DMS114 treated with DMSO at 0.1 percent for 48 hours (cell line): ENCODE measurements around the gene DCK.
"Not testable (repeated sequence)": the region's sequence is repeated elsewhere in the genome, so short reads cannot be mapped to it uniquely, and the experiment has no call there.

Experiments used
- DNase-seq: peaks from one replicate; lab custom pipeline; 2025; ENCODE audit not compliant: unreplicated experiment; lab: John Stamatoyannopoulos, UW

DCK gene

DNA sequence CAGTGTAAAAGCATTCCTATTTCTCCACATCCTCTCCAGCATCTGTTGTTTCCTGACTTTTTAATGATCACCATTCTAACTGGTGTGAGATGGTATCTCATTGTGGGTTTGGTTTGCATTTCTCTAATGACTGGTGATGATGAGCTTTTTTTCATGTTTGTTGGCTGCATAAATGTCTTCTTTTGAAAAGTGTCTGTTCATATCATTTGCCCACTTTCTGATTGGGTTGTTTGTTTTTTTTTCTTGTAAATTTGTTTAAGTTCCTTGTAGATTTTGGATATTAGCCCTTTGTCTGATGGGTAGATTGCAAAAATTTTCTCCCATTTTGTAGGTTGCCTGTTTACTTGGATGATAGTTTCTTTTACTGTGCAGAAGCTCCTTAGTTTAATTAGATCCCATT is 6.2 kb downstream of the DCK start:
- DNase-seq: not testable (repeated sequence)

DNA sequence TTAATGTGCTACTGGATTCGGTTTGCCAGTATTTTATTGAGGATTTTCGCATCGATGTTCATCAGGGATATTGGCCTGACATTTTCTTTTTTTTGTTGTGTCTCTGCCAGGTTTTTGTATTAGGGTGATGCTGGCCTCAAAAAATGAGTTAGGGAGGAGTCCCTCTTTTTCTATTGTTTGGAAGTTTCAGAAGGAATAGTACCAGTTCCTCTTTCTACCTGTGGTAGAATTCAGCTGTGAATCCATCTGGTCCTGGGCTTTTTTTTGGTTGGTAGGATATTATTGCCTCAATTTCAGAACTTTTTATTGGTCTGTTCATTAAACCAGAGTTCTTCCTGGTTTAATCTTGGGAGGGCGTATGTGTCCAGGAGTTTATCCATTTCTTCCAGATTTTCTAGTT is 7.9 kb downstream of the DCK start:
- DNase-seq: not testable (repeated sequence)

- DNase-seq: no peak
These were observed 10.9 kb downstream of the DCK start for GRCh38 chr4:71004281-71004851.

- not testable (repeated sequence) for DNase-seq
These were observed 11.6 kb downstream of the DCK start for GRCh38 chr4:71005025-71005424.

DNA sequence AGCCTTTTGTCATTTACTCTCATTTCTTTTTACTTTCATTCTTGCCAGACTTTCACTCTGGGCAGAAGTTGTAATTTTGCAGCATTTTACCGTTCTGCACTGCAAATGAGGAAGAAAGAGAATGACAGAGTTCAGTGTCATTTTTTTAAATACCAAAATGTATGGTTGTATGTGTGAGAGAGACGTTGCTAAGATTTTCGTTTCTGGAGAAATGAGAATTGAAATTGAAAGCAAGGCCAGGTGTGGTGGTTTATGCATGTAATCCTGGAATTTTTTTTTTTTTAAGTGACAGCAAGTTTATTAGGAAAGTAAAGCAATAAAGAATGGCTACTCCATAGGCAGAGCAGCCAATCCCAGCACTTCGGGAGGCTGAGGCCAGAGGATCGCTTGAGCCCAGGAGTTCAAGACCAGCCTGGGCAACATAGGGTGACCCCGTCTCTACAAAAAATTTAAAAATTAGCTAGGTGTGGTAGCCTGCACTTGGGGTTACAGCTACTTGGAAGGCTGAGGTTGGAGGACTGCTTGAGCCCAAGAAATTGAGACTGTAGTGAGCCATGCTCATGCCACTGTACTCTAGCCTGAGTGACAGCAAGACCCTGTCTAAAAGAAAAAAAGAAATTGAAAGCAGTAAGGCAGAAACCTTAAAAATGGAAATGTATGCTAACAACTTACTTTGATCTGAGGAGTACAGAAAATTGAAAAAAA is 12.9 kb downstream of the DCK start:
- no peak for DNase-seq

DNA sequence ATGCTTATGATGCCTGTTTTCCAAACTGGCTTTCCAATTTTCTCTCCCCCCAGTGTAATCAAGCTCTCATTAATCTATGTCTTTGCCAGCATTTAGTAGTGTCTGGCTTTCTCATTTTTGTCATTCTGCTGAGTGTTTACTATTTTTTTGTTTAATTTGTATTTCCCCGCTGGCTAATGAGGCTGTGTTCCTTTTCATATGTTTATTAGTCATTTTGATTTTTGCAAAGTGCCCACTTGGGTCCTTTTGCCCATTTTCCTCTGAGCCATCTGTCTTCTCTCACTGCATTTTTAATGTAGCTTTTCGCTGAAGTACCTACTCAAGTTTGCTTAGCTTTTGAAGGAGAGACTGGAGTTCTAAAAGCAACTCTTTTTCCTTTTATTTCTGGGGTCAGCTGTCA is 14.7 kb downstream of the DCK start:
- DNase-seq: no peak

- DNase-seq: no peak
These were observed 15.6 kb downstream of the DCK start for GRCh38 chr4:71009086-71009485.

DNA sequence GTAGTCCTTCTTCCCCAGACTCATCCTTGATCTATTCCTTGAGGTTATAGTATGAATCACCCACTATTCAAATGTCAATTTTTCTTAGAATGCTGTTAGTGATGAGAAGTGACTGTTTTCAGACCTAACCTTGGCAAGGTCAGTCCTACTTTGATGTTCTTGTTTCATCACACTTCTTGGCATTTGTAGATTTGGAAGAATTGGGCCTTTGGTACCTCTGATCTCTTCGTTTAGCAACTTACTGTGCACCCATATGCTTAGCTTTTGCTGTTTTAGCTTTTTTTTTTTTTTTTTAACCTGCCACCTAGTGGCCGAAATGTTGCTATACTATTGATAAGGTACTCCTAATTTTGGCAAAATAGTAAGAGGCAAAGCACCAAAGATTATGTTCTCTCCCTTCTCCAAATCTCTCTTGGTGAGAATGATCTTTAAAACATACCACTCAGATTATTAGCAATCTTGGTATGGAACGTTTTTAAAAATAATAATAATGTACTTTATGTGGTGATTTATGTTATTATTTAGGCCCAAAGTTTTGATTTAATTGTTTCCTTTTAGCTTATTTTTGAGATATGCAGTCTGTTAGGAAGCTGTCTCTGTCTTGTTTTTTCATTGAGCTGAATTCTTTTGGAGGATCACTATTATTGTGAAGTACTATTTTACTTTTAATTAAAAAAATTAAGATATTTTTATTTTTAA is 16.6 kb downstream of the DCK start:
- DNase-seq: peak; percentile 6

- no peak for DNase-seq
These were observed 18.0 kb downstream of the DCK start for GRCh38 chr4:71011451-71011850.

- not testable (repeated sequence) for DNase-seq
These were observed 23.9 kb downstream of the DCK start for GRCh38 chr4:71017391-71017790.

DNA sequence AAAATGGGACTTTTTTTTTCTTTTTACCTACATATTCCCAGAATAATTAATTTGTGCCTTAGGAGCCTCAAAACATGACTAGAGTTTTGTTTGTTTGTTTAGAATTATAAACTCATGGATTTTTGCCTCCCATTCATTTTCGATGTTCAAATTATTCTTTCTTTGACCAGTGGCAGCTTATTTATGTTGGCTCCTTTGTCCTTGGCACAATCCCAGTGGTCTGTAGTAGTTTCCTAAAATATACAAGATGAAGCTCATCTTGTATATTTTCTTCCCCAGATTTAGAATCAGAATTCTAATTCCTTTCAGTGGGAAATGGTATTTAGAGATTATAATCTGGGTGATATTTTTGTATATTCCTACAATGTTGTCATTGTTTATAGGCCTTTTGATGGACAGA is 27.2 kb downstream of the DCK start:
- no peak for DNase-seq

DNA sequence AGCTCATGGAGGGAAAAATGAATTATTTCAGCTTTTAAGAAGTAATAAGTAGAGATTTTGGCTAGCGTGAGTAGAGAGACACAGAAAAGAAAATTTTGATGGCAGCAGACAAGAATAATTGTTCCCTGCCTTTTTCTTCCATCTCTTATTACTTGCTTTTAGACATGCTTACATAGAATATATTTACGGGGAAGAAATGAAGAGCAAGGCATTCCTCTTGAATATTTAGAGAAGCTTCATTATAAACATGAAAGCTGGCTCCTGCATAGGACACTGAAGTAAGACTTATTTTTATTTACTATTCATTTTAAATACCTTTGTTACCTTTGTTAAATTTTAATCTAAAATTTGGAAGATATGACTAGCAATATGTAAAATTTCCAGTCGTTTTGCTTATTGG is 32.2 kb downstream of the DCK start:
- no peak for DNase-seq

- DNase-seq: no peak
These were observed 32.6 kb downstream of the DCK start for GRCh38 chr4:71026086-71026485.

GRCh38 chr4:71027611-71028010 is 34.2 kb downstream of the DCK start:
- no peak for DNase-seq

DNA sequence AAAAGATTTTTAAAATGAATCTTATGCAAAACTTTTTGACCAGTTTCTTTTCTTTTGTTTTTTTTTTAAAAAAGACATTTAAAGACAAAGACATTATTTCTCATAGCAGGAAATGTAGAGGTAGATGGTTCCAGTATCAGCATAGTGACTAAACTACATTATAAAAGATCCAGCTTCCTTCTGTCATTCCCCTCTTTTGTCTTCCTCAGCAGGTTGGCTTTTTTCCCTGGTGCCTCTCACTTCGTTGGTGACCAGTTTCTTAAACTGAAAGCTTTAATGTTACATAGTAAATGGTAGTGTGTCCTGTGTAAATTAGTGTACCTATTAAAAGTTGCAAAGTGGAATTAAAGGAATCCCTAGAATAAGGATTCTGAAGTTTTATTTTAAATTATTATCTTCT is 36.1 kb downstream of the DCK start:
- no peak for DNase-seq

DNA sequence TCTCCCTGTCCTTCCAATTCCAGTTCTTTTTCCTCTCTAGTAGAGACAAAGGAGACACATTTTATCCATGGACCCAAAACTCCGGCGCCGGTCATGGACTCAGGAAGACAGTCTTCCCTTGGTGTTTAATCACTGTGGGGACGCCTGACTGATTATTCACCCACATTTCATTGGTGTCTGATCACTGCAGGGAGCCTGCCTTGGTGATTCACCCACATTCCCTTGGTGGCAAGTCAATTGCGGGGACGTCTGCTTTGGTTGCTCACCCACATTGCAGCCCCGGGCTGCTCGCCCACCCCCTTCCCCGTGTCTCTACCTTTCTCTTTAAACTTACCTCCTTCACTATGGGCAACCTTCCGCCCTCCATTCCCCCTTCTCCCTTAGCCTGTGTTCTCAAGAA is 38.7 kb downstream of the DCK start:
- not testable (repeated sequence) for DNase-seq

DNA sequence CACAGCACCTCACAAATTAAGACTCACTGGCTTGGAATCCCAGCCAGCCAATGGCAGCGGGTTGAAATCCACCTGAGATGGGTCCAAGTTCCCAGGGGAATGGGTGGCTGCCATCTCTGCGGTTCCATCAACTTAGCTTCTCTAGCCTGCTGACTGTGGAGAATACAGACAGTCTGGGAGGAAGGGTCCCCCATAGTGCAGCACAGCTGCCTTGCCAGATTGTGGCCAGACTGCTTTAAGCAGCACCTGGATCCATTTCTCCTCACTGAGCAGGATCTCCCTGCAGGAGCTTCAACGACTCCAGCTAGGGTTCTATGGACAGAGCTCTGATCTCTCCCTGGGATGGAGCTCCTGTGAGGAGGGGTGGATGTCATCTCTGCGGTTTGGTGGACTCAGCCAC is 51.8 kb downstream of the DCK start:
- no peak for DNase-seq

DNA sequence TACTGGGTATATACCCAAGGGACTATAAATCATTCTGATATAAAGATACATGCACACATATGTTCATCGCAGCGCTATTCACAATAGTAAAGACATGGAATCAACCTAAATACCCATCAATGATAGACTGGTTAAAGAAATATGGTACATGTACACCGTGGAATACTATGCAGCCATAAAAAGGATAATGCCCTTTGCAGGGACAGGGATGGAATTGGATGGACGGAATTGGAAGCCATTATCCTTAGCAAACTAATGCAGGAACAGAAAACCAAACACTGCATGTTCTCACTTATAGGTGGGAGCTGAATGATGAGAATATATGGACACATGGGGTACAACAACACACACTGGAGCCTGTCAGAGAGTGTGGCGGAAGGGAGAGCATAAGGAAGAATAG is 55.9 kb downstream of the DCK start:
- no peak for DNase-seq

- DNase-seq: no peak
These were observed 57.4 kb downstream of the DCK start for GRCh38 chr4:71050809-71051208.

DNA sequence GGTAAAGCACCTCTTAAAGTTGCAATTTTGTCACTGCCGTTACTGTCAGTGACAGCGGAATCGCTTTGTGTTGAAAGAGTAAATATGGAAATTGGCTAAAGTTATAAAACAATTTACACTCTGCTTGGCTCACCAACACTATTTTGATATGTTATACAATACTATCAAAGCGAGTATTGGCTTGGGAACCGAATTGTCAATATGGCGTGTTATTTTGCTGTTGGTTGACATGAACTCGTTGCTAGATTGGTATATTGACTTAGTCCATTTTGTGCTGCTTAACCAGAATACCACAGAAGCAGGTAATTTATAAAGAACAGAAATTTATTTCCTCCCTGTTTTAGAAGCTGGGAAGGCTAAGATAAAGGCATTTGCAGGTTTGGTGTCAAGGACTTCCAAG is 58.6 kb downstream of the DCK start:
- no peak for DNase-seq

DNA sequence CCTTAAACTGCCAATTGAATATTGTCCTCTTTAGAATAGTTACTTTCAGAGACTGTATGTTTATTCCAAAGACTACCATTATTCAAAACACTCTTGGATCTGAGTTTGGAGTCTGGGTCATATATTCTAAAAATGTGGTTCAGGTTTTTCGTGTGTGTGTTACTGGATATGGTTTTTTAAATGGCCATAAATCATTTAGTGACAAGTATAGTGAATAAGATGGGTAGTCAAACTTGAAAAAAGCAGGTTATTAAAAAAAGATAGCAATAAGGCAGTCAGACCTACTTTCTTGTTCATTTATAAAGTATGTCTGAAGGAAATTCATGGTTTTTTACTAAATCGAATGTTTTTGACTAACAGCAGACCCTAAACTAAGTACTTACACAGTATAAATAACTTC is 59.3 kb downstream of the DCK start:
- DNase-seq: no peak

DNA sequence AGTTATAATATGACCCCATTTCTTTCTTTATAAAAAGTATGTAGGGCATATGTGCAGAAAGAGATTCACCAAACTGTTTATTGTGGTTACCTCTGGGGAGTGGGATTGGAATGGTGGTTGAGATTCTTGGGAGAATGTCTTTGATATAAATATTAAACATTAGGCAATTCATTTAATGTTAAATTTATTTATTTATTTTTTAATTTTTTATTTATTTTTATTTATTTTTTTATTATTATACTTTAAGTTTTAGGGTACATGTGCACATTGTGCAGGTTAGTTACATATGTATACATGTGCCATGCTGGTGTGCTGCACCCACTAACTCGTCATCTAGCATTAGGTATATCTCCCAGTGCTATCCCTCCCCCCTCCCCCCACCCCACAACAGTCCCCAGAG is 60.2 kb downstream of the DCK start:
- not testable (repeated sequence) for DNase-seq
